HEK293 (cell line): Measurements from ENCODE around the gene SETD2.

Experiments used
- CTCF ChIA-PET: fragments of 350-600 bp; formaldehyde crosslinking; extraction: SDS; loops from one replicate; lab custom pipeline; 2021; ENCODE audit warnings: antibody characterized with exemption; lab: Yijun Ruan, JAX
- POLR2A ChIA-PET: fragments of 300-600 bp; formaldehyde crosslinking; extraction: SDS; loops from one replicate; lab custom pipeline; 2020; ENCODE audit warnings: antibody characterized with exemption, inconsistent platforms; lab: Yijun Ruan, JAX
- H3K27ac ChIP-seq: fragments of 200-500 bp; sonication (Bioruptor generic); 2 replicates; pipeline ENCODE4 v1.5.1; 2014; ENCODE audit warnings: low read depth, low read length, control low read depth, inconsistent platforms; ENCODE audit errors: extremely low read depth
- H3K36me3 ChIP-seq, 2 experiments: fragments of 200-500 bp in 1 of 2; sonication (Bioruptor generic) in 1 of 2; 1 replicate in 1 of 2; 2 replicates in 1 of 2; pipeline ENCODE4 v1.5.1; 2014 to 2017; ENCODE audit warnings: inconsistent platforms in 2 of 2, low read length in 2 of 2; ENCODE audit not compliant: control insufficient read depth in 2 of 2, insufficient read depth in 1 of 2
- H3K4me1 ChIP-seq: fragments of 200-500 bp; sonication (Bioruptor generic); 2 replicates; pipeline ENCODE4 v1.5.1; 2014; ENCODE audit warnings: mild to moderate bottlenecking, low read length, inconsistent platforms; ENCODE audit not compliant: control insufficient read depth, insufficient read depth
- H3K4me3 ChIP-seq: 2 replicates; pipeline ENCODE4 v1.5.1; 2011; ENCODE audit warnings: low read depth, mild to moderate bottlenecking, control low read depth, low read length, moderate library complexity
- H3K9me3 ChIP-seq: fragments of 200-500 bp; sonication (Bioruptor generic); 2 replicates; pipeline ENCODE4 v1.5.1; 2014; ENCODE audit warnings: low read depth, low read length, inconsistent platforms; ENCODE audit not compliant: control insufficient read depth, insufficient read depth
- HOXC10 ChIP-seq: sonication (generic); formaldehyde crosslinking; IDR thresholded peaks from 2 replicates; pipeline ENCODE4 v1.8.1; 2023; ENCODE audit warnings: mild to moderate bottlenecking, missing genetic modification reagents
- KLF10 ChIP-seq: fragments of 450-650 bp; IDR thresholded peaks from 2 replicates; pipeline ENCODE4 v1.5.1; 2018; ENCODE audit warnings: missing biosample characterization, mild to moderate bottlenecking, missing genetic modification characterization
- TRIM28 ChIP-seq: IDR thresholded peaks from 2 replicates; pipeline ENCODE4 v1.6.1; 2011; ENCODE audit warnings: low read length, control low read depth, borderline replicate concordance
- ZNF174 ChIP-seq: fragments of 450-650 bp; formaldehyde crosslinking; IDR thresholded peaks from 2 replicates; pipeline ENCODE4 v1.5.0; 2017; ENCODE audit warnings: missing biosample characterization, mild to moderate bottlenecking, missing genetic modification characterization
- ZNF24 ChIP-seq: fragments of 450-650 bp; formaldehyde crosslinking; IDR thresholded peaks from 2 replicates; pipeline ENCODE4 v1.5.1; 2016; ENCODE audit warnings: missing biosample characterization, missing genetic modification characterization
- ZNF423 ChIP-seq: fragments of 450-650 bp; formaldehyde crosslinking; IDR thresholded peaks from 2 replicates; pipeline ENCODE4 v1.5.1; 2016; ENCODE audit warnings: missing biosample characterization, missing genetic modification characterization
- ZNF48 ChIP-seq: fragments of 450-650 bp; formaldehyde crosslinking; IDR thresholded peaks from 2 replicates; pipeline ENCODE4 v1.5.1; 2016; ENCODE audit warnings: missing biosample characterization, missing genetic modification characterization
- ZNF792 ChIP-seq: fragments of 450-650 bp; formaldehyde crosslinking; IDR thresholded peaks from 2 replicates; pipeline ENCODE4 v1.5.1; 2016; ENCODE audit warnings: missing biosample characterization, missing genetic modification characterization
- TF ChIP-seq, protein P1 (sequence below): fragments of 450-650 bp; formaldehyde crosslinking; conservative IDR thresholded peaks from 2 replicates; pipeline ENCODE4 v1.5.1; 2016; ENCODE audit warnings: low read depth, missing biosample characterization, missing genetic modification characterization
- TF ChIP-seq, protein P2 (sequence below): fragments of 450-650 bp; formaldehyde crosslinking; IDR thresholded peaks from 2 replicates; pipeline ENCODE4 v1.5.1; 2016; ENCODE audit warnings: missing biosample characterization, missing genetic modification characterization
- TF ChIP-seq, protein P3 (sequence below): fragments of 450-650 bp; IDR thresholded peaks from 2 replicates; pipeline ENCODE4 v1.5.1; 2018; ENCODE audit warnings: missing biosample characterization, missing genetic modification characterization
- TF ChIP-seq, protein P4 (sequence below): fragments of 450-650 bp; formaldehyde crosslinking; IDR thresholded peaks from 2 replicates; pipeline ENCODE4 v1.5.1; 2016; ENCODE audit warnings: missing biosample characterization, missing genetic modification characterization
- TF ChIP-seq, protein P5 (sequence below): fragments of 450-650 bp; formaldehyde crosslinking; IDR thresholded peaks from 2 replicates; pipeline ENCODE4; 2016; ENCODE audit warnings: missing biosample characterization, missing genetic modification characterization
- TF ChIP-seq, protein P6 (sequence below): fragments of 450-650 bp; formaldehyde crosslinking; IDR thresholded peaks from 2 replicates; pipeline ENCODE4 v1.5.1; 2016; ENCODE audit warnings: missing biosample characterization, missing genetic modification characterization
- TF ChIP-seq, protein P7 (sequence below): fragments of 450-650 bp; formaldehyde crosslinking; IDR thresholded peaks from 2 replicates; pipeline ENCODE4 v1.5.1; 2016; ENCODE audit warnings: missing biosample characterization, missing genetic modification characterization
- TF ChIP-seq, protein P8 (sequence below): fragments of 450-650 bp; formaldehyde crosslinking; conservative IDR thresholded peaks from 2 replicates; pipeline ENCODE4 v1.5.1; 2016; ENCODE audit warnings: low read depth, missing biosample characterization, missing genetic modification characterization

Gene SETD2

DNA sequence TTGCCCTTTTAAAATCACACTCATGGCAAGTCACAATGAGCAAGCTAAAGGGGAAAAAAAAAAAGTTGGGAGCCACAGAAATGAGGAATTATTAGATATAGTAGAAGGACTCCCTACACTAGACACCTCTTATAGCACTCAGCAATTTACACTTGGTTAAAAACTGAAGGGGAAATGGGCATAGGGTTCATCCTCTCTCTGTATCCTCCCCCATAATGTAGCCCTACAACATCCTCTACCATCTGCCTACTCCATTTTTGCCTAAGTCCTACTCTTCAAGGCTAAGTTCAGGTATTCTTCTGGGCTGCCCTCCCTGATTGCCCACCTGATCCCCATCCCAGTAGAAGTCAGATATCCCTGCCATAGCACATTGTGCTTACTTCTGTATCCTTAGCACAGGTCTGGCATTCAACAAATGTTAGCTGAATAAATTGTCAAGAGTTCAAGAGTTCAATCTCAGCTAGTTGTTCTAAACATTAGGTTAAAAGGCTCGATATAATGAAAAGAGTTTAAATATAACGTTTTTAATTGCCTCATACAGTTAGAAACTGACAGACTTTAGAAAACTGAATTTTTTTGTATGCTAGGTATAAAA lies 14.5 kb downstream of the SETD2 start (continued):
- TF ChIP-seq, protein P1, sequence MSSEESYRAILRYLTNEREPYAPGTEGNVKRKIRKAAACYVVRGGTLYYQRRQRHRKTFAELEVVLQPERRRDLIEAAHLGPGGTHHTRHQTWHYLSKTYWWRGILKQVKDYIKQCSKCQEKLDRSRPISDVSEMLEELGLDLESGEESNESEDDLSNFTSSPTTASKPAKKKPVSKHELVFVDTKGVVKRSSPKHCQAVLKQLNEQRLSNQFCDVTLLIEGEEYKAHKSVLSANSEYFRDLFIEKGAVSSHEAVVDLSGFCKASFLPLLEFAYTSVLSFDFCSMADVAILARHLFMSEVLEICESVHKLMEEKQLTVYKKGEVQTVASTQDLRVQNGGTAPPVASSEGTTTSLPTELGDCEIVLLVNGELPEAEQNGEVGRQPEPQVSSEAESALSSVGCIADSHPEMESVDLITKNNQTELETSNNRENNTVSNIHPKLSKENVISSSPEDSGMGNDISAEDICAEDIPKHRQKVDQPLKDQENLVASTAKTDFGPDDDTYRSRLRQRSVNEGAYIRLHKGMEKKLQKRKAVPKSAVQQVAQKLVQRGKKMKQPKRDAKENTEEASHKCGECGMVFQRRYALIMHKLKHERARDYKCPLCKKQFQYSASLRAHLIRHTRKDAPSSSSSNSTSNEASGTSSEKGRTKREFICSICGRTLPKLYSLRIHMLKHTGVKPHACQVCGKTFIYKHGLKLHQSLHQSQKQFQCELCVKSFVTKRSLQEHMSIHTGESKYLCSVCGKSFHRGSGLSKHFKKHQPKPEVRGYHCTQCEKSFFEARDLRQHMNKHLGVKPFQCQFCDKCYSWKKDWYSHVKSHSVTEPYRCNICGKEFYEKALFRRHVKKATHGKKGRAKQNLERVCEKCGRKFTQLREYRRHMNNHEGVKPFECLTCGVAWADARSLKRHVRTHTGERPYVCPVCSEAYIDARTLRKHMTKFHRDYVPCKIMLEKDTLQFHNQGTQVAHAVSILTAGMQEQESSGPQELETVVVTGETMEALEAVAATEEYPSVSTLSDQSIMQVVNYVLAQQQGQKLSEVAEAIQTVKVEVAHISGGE (tag by site-specific recombination), result no peak
- TF ChIP-seq ZNF174 (tag by site-specific recombination) (no peak), ZNF792 (tag by site-specific recombination) (no peak)
- TF ChIP-seq, protein P2, sequence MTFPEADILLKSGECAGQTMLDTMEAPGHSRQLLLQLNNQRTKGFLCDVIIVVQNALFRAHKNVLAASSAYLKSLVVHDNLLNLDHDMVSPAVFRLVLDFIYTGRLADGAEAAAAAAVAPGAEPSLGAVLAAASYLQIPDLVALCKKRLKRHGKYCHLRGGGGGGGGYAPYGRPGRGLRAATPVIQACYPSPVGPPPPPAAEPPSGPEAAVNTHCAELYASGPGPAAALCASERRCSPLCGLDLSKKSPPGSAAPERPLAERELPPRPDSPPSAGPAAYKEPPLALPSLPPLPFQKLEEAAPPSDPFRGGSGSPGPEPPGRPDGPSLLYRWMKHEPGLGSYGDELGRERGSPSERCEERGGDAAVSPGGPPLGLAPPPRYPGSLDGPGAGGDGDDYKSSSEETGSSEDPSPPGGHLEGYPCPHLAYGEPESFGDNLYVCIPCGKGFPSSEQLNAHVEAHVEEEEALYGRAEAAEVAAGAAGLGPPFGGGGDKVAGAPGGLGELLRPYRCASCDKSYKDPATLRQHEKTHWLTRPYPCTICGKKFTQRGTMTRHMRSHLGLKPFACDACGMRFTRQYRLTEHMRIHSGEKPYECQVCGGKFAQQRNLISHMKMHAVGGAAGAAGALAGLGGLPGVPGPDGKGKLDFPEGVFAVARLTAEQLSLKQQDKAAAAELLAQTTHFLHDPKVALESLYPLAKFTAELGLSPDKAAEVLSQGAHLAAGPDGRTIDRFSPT, result no peak
- TF ChIP-seq, protein P3, sequence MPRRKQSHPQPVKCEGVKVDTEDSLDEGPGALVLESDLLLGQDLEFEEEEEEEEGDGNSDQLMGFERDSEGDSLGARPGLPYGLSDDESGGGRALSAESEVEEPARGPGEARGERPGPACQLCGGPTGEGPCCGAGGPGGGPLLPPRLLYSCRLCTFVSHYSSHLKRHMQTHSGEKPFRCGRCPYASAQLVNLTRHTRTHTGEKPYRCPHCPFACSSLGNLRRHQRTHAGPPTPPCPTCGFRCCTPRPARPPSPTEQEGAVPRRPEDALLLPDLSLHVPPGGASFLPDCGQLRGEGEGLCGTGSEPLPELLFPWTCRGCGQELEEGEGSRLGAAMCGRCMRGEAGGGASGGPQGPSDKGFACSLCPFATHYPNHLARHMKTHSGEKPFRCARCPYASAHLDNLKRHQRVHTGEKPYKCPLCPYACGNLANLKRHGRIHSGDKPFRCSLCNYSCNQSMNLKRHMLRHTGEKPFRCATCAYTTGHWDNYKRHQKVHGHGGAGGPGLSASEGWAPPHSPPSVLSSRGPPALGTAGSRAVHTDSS (tag by site-specific recombination), result no peak
- TF ChIP-seq, protein P4, sequence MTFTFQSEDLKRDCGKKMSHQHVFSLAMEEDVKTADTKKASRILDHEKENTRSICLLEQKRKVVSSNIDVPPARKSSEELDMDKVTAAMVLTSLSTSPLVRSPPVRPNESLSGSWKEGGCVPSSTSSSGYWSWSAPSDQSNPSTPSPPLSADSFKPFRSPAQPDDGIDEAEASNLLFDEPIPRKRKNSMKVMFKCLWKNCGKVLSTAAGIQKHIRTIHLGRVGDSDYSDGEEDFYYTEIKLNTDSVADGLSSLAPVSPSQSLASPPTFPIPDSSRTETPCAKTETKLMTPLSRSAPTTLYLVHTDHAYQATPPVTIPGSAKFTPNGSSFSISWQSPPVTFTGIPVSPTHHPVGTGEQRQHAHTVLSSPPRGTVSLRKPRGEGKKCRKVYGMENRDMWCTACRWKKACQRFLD (tag by site-specific recombination), result no peak

DNA sequence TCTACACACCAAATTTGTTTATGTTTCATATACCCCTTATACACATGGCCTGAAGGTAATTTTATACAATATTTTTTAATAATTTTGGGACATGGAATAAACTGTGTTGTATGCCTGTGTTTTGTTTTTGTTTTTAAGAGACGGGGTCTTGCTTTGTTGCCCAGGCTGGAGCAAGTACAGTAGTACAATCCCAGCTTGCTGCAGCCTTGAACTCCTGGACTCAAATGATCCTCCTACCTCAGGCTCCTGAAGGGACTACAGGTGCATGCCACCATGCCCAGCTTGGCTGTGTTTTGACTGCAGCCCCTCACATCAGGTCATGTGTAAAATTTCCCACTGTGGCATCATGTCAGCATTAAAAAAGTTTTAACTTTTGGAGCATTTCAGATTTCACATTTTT lies 18.6 kb downstream of the SETD2 start:
- peaks cover 2% of the 10 kb centered on the region; the same call in 1 of the 2 replicates for H3K4me1 ChIP-seq
- ChIA-PET POLR2A (interaction anchor here (0.6 kb wide), 1 partner anchor 449 kb away, joined by 5 read pairs; no protein-coding TSS in a partner anchor), CTCF (no interaction called here)
- no peaks in the 10 kb centered on the region; a peak in 1 of 3 replicates for H3K36me3 ChIP-seq
- no peak overlapping the region for H3K4me3 ChIP-seq
- H3K27ac ChIP-seq, result no peak overlapping the region
- no peaks in the 10 kb centered on the region for H3K9me3 ChIP-seq
- TF ChIP-seq, protein P5, sequence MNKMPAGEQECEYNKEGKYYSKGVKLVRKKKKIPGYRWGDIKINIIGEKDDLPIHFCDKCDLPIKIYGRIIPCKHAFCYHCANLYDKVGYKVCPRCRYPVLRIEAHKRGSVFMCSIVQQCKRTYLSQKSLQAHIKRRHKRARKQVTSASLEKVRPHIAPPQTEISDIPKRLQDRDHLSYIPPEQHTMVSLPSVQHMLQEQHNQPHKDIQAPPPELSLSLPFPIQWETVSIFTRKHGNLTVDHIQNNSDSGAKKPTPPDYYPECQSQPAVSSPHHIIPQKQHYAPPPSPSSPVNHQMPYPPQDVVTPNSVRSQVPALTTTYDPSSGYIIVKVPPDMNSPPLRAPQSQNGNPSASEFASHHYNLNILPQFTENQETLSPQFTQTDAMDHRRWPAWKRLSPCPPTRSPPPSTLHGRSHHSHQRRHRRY (tag by site-specific recombination), result no peak
- TF ChIP-seq, protein P6, sequence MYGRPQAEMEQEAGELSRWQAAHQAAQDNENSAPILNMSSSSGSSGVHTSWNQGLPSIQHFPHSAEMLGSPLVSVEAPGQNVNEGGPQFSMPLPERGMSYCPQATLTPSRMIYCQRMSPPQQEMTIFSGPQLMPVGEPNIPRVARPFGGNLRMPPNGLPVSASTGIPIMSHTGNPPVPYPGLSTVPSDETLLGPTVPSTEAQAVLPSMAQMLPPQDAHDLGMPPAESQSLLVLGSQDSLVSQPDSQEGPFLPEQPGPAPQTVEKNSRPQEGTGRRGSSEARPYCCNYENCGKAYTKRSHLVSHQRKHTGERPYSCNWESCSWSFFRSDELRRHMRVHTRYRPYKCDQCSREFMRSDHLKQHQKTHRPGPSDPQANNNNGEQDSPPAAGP, result no peak
- TF ChIP-seq ZNF423 (tag by site-specific recombination), result no peak
- TF ChIP-seq, protein P7, sequence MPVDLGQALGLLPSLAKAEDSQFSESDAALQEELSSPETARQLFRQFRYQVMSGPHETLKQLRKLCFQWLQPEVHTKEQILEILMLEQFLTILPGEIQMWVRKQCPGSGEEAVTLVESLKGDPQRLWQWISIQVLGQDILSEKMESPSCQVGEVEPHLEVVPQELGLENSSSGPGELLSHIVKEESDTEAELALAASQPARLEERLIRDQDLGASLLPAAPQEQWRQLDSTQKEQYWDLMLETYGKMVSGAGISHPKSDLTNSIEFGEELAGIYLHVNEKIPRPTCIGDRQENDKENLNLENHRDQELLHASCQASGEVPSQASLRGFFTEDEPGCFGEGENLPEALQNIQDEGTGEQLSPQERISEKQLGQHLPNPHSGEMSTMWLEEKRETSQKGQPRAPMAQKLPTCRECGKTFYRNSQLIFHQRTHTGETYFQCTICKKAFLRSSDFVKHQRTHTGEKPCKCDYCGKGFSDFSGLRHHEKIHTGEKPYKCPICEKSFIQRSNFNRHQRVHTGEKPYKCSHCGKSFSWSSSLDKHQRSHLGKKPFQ, result no peak
- no peak for TF ChIP-seq TRIM28
- no peak for TF ChIP-seq HOXC10 (CRISPR knock-in tag)
- no peak for TF ChIP-seq KLF10 (tag by site-specific recombination)
- TF ChIP-seq ZNF24 (tag by site-specific recombination), result no peak
- TF ChIP-seq ZNF48 (tag by site-specific recombination), result no peak
- TF ChIP-seq, protein P8, sequence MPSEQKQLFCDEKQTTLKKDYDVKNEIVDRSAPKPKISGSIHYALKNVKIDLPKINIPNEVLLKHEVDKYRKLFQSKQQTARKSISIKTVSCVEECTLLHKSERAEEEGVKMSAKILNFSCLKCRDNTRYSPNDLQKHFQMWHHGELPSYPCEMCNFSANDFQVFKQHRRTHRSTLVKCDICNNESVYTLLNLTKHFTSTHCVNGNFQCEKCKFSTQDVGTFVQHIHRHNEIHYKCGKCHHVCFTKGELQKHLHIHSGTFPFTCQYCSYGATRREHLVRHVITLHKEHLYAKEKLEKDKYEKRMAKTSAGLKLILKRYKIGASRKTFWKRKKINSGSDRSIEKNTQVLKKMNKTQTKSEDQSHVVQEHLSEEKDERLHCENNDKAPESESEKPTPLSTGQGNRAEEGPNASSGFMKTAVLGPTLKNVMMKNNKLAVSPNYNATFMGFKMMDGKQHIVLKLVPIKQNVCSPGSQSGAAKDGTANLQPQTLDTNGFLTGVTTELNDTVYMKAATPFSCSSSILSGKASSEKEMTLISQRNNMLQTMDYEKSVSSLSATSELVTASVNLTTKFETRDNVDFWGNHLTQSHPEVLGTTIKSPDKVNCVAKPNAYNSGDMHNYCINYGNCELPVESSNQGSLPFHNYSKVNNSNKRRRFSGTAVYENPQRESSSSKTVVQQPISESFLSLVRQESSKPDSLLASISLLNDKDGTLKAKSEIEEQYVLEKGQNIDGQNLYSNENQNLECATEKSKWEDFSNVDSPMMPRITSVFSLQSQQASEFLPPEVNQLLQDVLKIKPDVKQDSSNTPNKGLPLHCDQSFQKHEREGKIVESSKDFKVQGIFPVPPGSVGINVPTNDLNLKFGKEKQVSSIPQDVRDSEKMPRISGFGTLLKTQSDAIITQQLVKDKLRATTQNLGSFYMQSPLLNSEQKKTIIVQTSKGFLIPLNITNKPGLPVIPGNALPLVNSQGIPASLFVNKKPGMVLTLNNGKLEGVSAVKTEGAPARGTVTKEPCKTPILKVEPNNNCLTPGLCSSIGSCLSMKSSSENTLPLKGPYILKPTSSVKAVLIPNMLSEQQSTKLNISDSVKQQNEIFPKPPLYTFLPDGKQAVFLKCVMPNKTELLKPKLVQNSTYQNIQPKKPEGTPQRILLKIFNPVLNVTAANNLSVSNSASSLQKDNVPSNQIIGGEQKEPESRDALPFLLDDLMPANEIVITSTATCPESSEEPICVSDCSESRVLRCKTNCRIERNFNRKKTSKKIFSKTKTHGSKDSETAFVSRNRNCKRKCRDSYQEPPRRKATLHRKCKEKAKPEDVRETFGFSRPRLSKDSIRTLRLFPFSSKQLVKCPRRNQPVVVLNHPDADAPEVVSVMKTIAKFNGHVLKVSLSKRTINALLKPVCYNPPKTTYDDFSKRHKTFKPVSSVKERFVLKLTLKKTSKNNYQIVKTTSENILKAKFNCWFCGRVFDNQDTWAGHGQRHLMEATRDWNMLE (tag by site-specific recombination), result no peak
